NCI-H524 treated with DMSO at 0.1 percent for 48 hours (cell line): ENCODE measurements around the gene MACROH2A1.

Experiments used
- DNase-seq: peaks from one replicate; lab custom pipeline; 2025; lab: John Stamatoyannopoulos, UW

Gene MACROH2A1

DNA sequence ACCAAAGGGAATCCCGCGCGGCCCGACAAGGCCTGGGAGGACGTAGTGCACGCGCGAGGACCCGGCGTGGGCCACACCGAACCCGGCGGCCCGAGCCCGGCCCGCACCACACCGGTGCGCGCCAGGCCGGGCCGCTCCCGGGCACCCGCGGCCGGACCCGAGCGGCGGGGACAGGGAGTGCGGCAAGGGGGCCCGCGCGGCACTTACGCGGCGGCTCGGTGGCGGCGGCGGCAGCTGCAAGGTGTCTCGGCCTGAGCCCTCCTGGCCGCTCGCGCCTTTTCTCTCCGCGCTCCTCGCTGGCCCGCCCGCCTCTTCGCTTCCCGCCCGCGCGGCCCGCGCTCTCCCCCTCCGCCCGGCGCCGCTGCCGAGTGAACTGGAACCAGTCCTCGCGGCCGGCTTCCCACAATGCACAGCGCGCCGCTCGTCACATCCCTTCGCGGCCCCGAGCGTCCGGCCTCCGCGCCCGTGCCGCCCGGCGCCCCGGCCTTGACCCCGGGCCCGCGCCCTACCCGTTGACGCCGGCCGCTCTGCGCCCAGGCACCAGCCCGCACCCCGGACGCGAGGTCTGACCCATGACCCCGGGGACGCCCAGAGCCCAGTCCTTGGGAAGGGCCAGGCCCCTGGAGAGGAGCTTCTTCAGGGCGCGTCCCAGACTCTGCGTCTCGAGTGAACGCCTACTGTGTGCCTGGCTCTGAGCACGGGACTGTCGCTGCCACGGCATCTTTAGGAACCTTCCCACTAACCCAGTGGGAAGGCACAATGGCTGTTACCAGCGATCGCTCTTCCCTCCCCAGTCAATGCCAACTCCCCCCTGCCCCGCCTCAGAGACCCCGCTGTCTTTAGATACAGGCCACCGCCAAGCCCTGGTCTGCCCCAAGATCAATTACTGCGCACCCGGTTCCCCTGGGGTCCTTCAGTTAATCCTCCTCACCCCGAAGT lies at the start of gene MACROH2A1:
MACROH2A1 (minus strand) TSS at position 377 of the 939 bp plus-strand sequence. CDS start 10,138 bp downstream, outside the sequence.
- DNase-seq, result no peak

DNA sequence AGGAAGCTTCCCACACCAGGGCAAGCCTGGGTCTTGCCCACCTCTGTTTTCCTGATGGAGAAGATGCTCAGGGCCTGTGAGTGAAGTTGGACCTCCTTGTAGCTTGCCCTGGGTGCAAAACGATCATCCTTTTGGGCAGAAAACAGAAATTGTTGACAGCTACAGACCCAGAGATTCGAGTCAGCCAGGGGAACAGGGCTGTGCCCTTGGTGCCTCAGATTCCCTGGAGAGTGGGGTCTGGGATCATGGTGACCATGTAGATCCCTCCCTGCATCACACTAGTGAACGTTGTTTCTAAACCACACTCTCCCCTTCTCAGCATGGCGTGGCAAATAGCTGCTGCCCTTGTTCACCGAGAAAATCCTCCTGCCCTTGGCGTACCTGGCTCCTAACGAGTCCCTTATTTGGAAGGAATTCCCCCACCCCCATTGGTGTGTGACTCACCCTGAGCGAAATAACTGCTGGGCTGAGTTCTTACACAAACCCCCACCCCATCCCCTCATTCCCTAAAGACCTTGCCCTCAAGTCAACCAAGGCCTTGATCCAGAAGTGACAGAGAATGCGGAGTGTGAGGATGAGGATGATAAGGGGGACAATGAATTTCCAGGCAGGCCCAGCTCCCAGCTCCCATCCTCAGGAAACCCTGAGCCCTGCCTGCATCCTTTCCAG lies 49.2 kb upstream of the MACROH2A1 start:
- no peak for DNase-seq

DNA sequence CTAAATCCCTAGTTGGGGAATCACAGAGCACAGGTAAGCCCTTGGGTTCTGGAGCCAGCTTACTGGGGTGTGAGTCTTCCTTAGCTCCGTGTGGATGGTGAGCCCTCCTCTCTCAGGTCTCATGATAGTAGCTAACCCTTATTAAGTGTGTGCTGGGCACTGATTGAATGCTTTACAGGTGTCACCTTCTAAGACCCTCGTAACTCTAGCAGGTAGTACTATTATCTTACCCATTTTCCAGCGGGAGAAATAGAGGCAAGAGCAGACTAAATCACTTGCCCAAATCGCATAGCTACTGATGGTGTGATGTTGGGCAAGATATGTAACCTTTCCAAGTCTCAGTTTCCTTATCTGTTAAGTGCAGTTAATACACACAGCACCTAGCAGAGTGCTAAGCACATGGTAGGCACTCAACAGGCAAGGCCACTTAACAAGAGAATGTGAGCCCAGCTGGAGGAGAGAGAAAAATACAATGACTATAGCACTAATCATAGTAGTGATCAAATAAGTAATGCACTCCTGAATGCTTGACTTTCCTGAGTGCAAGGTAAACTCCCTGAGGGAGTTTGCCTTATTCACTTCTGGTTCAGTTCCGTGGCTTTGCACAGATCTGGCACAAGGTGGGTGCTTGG lies 48.4 kb upstream of the MACROH2A1 start, which contains the start of gene DCANP1:
DCANP1 (minus strand) TSS at position 51 of the 632 bp plus-strand sequence. CDS start 240 bp downstream, outside the sequence.
- DNase-seq, result no peak

DNA sequence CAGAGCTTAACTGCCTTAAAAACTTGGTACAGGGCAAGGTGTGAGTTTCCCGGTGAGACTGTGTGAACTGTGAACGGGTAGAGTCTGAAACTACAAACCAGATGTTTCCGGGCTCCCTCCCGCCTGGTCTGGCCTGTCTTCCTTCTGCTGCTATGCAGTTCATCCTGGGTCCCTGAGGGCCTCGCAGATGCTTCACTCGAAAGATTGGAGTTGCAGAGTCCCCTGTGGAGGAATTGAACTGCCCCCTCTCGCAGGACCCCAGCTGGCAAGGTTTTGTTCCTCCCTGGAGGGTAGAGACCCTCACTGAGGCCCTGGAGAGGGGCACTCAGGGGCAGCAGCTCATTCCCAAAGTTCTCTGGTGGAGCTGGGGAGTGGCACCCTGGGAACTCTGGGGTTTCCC lies 47.6 kb upstream of the MACROH2A1 start:
- DNase-seq, result no peak

DNA sequence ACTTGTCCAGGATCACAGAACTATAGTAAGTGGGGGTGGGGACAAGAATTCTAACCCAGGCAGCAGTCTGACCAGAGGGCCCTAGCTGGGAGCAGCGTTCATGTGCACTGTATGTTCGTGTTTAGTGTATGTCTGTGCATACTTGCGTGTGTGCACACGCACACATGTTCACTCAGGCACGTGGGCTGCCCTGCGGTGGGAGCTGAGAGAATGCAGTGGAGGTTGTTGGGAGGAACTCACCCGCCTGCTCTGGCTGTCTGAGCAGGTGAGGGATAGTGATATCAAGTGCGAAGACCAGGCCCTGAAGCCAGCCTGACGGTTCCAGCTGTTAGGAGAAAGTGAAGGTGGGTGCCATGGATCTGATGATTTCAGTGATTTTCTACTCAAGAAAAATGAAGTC lies 47.2 kb upstream of the MACROH2A1 start:
- DNase-seq, result no peak

DNA sequence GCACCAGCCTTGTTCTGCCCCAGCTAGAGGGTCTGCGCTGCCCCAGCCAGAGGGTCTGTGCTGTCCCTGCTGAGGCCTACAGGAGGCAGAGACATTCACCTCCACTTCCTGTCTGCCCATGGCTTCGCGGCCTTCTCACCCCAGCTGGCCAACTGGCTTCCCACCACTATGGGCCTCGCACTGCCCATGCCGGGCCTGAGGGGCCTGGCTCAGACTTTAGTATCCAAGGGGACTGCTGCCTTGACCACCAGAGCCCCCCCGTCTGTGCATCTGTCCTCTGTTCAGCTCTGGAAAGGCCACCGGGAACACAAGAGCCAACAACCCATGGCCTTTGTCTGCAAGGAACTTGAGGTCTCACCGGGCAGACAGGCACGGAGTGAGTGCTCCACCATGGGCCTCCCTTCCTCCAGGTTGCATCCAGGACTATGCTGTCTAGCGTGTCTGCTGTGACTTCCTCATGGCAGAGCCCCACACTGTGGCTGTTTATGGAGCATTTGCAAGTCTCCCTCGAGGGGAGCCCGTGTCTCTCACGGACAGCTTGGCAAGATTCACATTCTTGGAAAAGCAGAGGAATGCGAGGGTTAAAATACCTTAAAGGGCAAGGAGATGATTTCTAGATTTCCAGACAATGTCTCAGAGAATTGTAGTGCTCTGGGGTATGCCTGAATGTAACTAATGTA lies 46.4 kb upstream of the MACROH2A1 start:
- DNase-seq, result no peak

DNA sequence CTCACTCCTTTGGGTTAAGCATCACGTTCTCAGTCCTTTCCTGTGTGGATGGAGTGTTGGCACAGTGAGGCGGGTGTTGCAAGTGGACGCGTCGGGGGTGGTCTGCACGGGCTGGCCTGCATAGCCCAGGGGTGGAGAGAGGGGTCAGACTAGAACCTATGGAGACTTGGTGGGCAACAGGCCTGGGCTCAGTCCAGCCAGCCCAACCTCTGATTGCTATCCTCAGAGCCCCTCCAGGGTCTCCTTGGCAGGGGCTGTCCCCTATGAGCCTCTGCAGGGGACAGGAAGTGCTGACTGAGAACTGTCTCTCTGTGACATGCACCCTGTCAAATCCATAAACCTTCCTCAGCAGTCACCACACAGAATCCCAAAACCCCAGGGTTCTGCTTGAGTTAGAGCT lies 45.9 kb upstream of the MACROH2A1 start:
- no peak for DNase-seq

DNA sequence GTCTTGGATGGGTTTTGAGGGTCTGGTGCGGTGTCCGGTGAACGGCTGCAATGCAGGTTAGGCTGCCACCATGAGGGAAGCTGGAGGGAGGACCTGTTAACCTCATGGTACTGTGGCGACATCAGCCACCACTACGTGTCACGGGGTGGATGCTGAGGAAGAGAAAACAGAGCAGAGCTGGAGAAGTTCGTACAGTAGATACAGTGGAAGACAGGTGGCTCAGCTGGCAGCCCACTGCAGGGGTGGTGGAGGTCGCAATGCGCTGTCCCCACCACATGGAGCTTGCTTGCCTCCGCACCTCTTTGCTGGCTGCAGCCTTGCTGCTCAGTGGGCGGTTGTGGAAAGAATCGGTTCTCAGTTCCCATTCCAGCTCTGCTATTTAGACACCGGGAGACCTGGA lies 45.3 kb upstream of the MACROH2A1 start:
- no peak for DNase-seq

DNA sequence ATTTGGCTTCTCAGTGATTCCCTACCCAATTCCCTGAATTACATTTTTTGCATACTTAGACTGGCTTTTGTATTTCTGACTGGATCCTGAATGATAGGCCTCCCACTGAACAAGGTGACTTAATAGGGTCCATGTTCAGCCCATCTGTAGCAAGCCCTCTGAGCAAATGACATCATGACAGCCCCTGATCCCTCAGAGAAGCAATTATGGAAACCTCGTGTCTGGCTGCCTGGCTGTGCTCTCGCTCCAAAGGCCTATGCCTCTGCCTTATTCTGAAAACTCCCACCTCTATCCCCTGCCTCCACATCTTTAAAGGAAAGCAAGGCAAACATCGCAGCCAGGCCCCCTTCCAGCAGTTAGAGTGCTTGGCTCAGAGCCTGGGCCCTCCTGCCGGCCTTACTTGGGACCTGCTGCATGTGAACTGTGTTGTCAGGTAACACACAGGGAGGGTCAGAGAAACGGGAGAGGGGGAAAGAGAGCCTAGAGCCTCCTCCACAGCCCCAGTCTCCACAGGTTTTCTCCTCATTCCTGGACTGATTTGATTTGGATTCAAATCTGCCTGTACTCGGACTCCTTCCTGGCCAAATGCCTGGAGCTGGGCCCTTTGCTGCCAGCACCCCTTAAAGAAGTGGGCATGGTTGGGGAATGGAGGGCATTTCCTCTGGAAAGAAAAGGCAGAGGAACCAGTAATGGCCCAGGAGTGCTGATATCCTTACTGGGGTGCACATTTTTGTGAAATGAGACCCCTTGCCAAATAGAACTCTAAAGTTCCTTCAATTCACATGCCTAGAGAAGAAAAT lies 44.3 kb upstream of the MACROH2A1 start:
- no peak for DNase-seq

DNA sequence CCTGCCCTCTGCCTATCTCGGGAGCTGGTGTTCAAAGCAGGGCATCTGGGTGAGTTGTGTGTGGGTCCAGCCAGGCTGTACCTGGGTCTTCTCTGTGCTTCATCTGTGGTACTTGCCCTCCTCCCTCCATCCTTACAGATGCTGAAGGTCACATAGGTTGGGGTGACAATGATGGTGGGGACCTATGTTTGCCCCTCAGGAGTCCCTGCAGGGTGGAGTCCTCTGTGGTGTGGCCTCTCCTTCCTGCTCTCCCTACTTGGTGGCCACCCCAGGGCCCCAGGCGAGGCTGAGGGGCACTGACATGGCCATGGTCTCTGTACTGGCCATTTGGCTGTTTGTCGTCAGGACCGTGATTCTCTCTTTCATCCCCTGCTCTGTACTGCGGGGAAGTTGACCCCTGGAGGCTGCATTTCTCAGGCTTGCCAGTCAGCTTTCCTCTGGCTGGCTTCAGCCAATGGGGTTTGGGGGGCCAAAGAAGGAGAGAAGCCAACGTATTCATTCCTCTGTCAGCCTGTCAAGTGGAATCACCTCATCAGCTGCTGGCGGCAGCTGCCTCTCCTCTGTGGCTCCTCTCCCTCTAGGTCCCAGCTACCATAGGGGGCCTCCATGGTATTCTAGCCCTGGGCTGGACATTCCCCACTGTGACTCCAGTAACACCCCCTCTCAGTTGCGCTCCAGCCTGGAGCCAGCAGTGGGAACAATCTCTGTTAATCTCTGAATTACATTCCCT lies 43.6 kb upstream of the MACROH2A1 start:
- no peak for DNase-seq

DNA sequence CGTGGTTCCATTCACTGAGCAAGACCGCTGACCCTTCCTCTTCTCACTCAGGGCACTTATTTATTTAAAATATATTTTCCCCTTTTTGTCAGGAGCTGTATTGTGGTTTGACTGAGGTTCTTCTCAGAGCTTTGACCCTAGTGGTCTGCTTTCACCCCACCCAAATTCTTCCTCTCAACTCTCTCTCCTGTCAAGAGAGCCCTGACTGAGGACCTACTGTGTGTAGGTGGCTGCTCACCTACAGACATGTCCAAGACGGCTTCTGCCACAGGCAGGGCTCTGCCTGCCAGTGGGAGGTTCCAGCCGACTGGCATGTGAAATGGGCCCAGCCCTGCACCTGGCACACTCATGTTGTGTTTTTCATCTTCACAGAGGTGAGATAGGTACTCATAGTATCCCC lies 42.9 kb upstream of the MACROH2A1 start:
- no peak for DNase-seq

DNA sequence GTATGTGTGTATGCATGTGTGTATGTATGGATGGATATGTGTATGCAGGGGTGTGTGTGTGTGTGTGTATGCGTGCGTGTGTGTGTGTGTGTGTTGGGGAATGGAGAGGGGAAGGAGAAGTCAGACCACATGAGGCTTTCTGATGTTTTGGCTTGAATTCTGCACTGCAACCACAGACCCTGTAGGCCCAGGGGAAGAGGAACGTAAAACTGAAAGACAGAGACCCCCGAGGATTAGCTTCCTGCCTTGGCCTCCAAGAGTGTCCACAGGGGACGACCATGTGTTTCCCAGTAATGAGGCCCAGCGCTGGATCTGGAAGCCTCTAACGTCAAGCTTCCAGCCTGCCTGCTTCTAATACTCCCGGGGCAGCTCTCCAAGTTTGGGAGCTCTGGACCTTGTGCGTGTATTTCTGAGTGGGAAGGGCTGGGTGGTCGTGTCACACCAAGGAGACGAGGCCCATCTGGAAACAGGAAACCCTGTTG lies 42.4 kb upstream of the MACROH2A1 start:
- no peak for DNase-seq

DNA sequence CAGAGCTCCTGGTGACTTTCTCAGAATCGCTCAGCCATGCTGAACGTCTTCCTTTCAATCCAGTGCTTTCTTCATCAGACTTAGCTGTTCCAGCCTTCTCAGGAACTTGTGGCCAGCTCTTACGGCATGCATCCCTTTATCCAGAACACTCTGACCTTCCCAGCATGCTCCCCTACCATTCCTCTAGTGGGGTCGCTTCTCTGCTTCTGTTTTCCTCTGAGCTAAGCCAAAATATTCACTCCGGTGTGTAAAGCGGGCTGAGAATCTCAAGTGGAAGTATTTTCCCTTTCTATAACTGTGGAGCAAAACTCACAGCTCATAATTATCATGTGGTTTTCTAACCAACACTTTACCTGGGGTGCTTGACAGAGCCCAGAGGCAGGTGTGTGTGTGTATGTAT lies 41.9 kb upstream of the MACROH2A1 start:
- DNase-seq, result no peak

DNA sequence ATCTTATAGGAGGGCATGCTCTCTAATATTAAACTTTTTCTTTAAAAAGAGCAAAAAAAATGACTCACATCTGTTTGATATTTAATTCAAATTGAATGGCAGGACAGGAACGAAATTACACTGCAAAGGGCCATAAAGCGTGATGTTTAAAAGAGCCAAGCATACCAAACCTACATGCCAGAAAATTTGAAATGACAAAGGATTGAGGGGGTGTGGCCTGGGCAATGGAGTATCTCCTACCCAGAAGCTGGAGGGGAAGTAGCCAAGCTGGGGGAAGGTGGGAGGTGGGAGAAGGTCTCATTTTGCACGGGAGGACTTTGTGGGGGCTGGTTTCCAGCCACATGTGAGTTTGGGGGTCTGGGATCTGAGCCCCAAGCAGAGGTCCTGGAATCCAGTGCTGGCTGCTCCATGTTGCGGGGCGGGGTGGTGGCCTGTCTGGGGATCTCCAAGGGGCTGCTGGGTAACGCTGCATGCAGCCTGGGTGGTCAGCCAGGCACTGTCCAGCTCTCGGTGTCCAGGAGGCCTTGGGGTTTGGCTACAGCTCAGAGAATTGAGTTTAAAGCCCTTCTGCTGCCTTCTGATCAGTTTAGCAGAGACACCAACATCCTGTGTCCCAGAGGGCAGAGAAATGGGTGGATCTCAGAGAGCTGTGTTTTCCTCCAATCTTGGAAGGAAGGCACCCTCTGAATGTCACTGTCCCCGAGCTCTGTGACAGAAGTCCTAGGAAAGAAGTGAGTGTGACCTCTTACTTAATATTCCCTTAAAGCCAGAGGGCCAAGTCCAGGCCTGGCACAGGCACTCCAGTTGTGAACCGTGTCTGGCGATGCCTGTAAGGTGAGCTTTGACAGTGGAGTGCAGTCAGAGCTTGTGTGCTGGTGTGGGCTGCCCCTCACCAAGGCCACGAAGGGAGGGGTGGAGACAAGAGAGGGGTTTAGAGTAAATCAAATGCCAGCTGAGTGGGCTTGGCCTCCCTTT lies 40.5 kb upstream of the MACROH2A1 start:
- DNase-seq, result no peak

DNA sequence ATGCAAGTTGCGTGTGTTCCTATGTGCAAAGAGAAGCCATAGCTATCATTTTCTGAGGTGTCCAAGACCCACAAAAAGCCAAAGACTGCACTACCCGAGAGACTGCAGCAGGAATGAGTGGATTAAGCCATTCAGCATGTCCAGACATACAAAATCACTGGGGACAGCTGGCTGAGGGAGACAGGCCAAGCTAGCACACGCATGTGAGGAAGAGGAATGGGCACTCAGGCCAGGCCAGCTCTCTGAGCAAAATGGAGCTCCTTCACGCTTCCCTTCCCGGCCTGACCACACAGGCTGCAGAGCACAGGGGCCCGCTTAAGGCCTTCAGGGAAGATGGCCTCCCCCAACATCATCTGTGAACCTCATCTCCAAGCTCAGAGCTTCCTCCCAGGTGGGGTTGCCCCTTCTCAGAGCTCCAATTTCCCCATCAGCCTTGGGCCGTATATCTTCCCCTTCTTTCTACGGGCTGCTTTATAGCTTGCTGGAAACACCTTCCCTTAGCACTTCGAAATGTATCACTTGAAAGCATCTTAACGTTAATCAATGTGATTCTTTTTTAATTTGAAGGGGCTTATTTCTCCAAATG lies 39.7 kb upstream of the MACROH2A1 start:
- DNase-seq, result no peak

DNA sequence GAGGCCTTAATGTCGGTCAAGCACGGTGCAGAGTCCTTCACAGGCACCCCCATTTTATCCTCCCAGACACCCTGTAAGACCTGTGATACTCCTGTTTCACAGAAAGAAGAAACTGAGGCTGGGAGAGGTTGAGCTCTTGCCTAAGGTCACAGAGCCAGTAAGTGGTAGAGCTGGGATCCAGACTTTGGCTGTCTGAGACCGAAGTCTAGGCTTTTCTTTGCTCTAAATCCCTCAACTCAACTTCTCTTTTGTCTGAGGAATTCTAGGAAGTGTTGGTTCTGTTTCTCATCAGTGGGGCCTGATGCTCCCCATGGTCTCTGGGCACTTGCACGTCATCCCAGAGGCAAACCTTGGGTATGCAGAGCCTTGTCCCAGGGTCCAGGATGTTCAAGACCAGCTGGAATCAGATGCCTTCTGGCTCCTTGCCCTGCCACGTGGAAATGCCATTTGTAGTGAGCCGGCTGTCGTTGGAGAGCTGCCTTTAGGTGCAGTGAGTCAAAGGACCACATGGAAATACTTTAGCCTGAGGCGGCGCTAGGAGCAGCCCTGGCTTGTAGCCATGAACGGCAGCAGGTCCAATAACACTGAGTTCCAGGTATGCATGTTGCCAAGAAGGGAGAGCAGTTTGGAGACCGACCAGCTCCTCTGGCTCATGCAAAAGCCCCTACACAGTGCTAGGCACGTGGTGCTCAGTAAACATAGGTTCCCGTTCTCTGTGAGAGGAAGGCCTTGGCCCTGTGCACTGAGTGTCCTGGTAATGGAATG lies 38.9 kb upstream of the MACROH2A1 start:
- DNase-seq, result no peak

DNA sequence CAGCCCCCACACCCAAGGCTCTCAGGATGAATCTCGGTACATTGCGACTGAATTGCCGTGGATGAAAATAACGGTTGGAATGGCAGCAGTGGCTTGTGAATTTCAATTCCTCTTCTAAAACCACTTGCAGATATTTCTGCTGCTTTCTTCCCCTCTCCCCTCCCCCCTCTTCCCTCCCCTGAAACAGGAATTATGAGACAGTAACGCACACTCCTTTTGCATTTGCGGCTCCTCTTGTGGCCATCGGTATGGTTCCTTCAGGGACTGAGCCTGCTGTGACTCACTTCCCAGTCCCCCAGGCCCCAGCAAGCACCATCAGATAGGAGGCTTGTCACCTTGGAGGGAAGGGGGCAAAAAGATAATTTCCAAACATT lies 38.4 kb upstream of the MACROH2A1 start:
- DNase-seq, result no peak

DNA sequence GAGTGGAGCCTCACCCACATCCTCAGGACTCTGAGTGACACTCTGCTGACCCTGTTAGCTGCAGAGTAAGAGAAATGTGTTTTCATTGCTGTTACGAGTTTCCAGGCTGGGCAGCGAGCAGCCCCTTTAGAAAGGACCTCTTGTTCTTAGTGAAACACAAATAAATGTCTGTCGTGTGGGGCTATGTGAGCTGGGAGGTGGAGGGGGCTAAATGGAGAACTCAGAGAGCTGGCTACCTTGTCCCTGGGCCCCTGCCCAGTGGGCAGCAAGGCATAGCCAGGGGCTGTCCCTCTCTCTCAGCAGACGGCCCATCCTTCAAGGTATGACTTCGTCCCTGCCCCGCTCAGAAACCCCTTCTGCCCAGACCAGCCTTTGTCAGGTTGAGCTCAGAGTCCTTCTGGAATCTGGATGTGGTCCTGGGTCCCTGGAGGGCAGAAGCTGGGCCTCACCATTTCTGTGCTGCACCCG lies 38.0 kb upstream of the MACROH2A1 start:
- no peak for DNase-seq
